K562 (cell line): ENCODE results near the gene ARHGAP10. TPM values are rescaled to one million over a fixed set of nuclear protein-coding genes. Genes with fewer than 3 reads are reported as not detected.

Experiments
- ZNF407 ChIP-seq: fragments of 450-650 bp; IDR thresholded peaks from 2 replicates; pipeline ENCODE4 v1.6.1; 2016; ENCODE audit warnings: low read depth
- microRNA-seq: library from miRNA; unstranded; fragments of <30 nt; microRNA quantifications from one replicate; pipeline ENCODE4, GENCODE V29; 2018; ENCODE audit warnings: borderline microRNAs expressed
- polyA plus RNA-seq, 8 experiments: library from polyadenylated mRNA; depleted of rRNA in 4 of 8; stranded (reverse) in 5 of 8; unstranded in 3 of 8; fragments of >200 nt; fragmentation: Nextera tagmentation in 2 of 8; fragmentation: Illumina TruSeq in 1 of 8; extraction: Ambion mirVana in 2 of 8; extraction: Trizol in 1 of 8; gene quantifications; 2 replicates each; pipeline versions ENCODE4 v1.2.1 to v1.2.3, GENCODE V29; 2011 to 2014; ENCODE audit warnings: inconsistent platforms in 1 of 8, missing spikeins in 1 of 8
- small RNA-seq: library from RNA; depleted of rRNA; stranded (forward); fragments of <200 nt; gene quantifications from one replicate; pipeline ENCODE3, GENCODE V24; 2014
- total RNA-seq, 7 experiments: library from RNA; depleted of rRNA in 6 of 7; stranded (reverse); fragments of >200 nt in 6 of 7; fragmentation: Illumina TruSeq in 2 of 7; extraction: Trizol in 2 of 7; gene quantifications; 2 replicates each; pipeline versions ENCODE4 v1.2.1 to v1.2.3, GENCODE V29; 2011 to 2021; ENCODE audit warnings: low replicate concordance in 1 of 7

Gene ARHGAP10
- total and polyA plus RNA-seq, 9 of the 15 experiments (the other 6 are each of a cell fraction or from before 2014, with no cell fraction given): 0.03 to 0.22 (median 0.06) TPM; not detected in 3

GRCh38 chr4:148120216-148120615 is 388.3 kb downstream of the ARHGAP10 start (continued):
- no peak for TF ChIP-seq ZNF407

Small RNA genes within 50 kb of the gene (microRNA-seq; reads per million reads assigned to microRNA genes)
- gene MIR4799: not detected

Small RNA genes within 50 kb of the gene (small RNA-seq; reads per million reads assigned to genes)
- gene MIR4799 (not detected), gene RN7SL254P (not detected), gene RNA5SP165 (not detected)

Other genes starting within 250 kb of the ARHGAP10 start
- gene TMEM184C, start 114.7 kb upstream of the ARHGAP10 start, total RNA-seq (2014; rRNA removed): 11.8 and 14.2 TPM in 2 replicates
- 19.7 and 20.1 TPM in 2 replicates for gene TMEM184C, start 114.7 kb upstream of the ARHGAP10 start, total RNA-seq (2014; rRNA removed; fragmentation: Illumina TruSeq; extraction: Trizol)
- 19.8 and 20.6 TPM in 2 replicates for gene TMEM184C, start 114.7 kb upstream of the ARHGAP10 start, total RNA-seq (2015; rRNA removed; fragmentation: Illumina TruSeq; extraction: Trizol)
- 18.2 and 20.9 TPM in 2 replicates for gene TMEM184C, start 114.7 kb upstream of the ARHGAP10 start, total RNA-seq (2021)
- 18.6 and 20.2 TPM in 2 replicates for gene TMEM184C, start 114.7 kb upstream of the ARHGAP10 start, polyA plus RNA-seq (2011; rRNA removed)
- gene TMEM184C, start 114.7 kb upstream of the ARHGAP10 start, polyA plus RNA-seq (2014; fragmentation: Illumina TruSeq; extraction: Trizol): 20.3 and 24.2 TPM in 2 replicates
- gene TMEM184C, start 114.7 kb upstream of the ARHGAP10 start, polyA plus RNA-seq (2014; fragmentation: Nextera tagmentation; extraction: Ambion mirVana): 1 to 10 TPM; 3.9 to 4.8 TPM
- gene TMEM184C, start 114.7 kb upstream of the ARHGAP10 start, polyA plus RNA-seq (2014; rRNA removed): 8.0 and 10.5 TPM in 2 replicates
- gene PRMT9, start 47.9 kb upstream of the ARHGAP10 start, total RNA-seq (2014; rRNA removed): 7.2 and 7.9 TPM in 2 replicates
- gene PRMT9, start 47.9 kb upstream of the ARHGAP10 start, total RNA-seq (2014; rRNA removed; fragmentation: Illumina TruSeq; extraction: Trizol): 11.9 and 12.7 TPM in 2 replicates
- gene PRMT9, start 47.9 kb upstream of the ARHGAP10 start, total RNA-seq (2015; rRNA removed; fragmentation: Illumina TruSeq; extraction: Trizol): 11.5 and 12.0 TPM in 2 replicates
- 8.2 and 8.3 TPM in 2 replicates for gene PRMT9, start 47.9 kb upstream of the ARHGAP10 start, total RNA-seq (2021)
- gene PRMT9, start 47.9 kb upstream of the ARHGAP10 start, polyA plus RNA-seq (2011; rRNA removed): 12.1 and 15.6 TPM in 2 replicates
- gene PRMT9, start 47.9 kb upstream of the ARHGAP10 start, polyA plus RNA-seq (2014; fragmentation: Illumina TruSeq; extraction: Trizol): 6.0 and 7.1 TPM in 2 replicates
- gene PRMT9, start 47.9 kb upstream of the ARHGAP10 start, polyA plus RNA-seq (2014; fragmentation: Nextera tagmentation; extraction: Ambion mirVana): 1 to 10 TPM; 3.5 to 4.7 TPM
- gene PRMT9, start 47.9 kb upstream of the ARHGAP10 start, polyA plus RNA-seq (2014; rRNA removed): 5.5 and 8.3 TPM in 2 replicates